WERI-Rb-1 (cell line): ENCODE results near the gene DNAJC24.

Experiments
- DNase-seq: peaks from one replicate; pipeline ENCODE4 v3.0.0-alpha.2; 2020
- H3K27ac ChIP-seq: fragments of 250-450 bp; sonication (Bioruptor Pico); 2 replicates; pipeline ENCODE4 v1.5.1; 2020; ENCODE audit warnings: mild to moderate bottlenecking, moderate library complexity
- H3K27me3 ChIP-seq: fragments of 250-450 bp; sonication (Bioruptor Pico); 2 replicates; pipeline ENCODE4 v1.5.1; 2021; ENCODE audit warnings: mild to moderate bottlenecking, low read depth, moderate library complexity; ENCODE audit not compliant: insufficient read depth, severe bottlenecking
- H3K36me3 ChIP-seq: fragments of 250-450 bp; sonication (Bioruptor Pico); 2 replicates; pipeline ENCODE4 v1.5.1; 2020; ENCODE audit warnings: mild to moderate bottlenecking, moderate library complexity
- H3K4me3 ChIP-seq: 2 replicates; pipeline ENCODE4 v1.5.1; 2011; ENCODE audit warnings: low read depth, mild to moderate bottlenecking, control low read depth, low read length
- H3K9me3 ChIP-seq: fragments of 250-450 bp; sonication (Bioruptor Pico); 2 replicates; pipeline ENCODE4 v1.5.1; 2021; ENCODE audit warnings: mild to moderate bottlenecking, moderate library complexity; ENCODE audit not compliant: severe bottlenecking
- TF ChIP-seq, protein P1 (sequence below): IDR thresholded peaks from 2 replicates; pipeline ENCODE4 v1.5.1; 2011; ENCODE audit warnings: low read depth, mild to moderate bottlenecking, control low read depth, inconsistent platforms, low read length

Gene DNAJC24

DNA sequence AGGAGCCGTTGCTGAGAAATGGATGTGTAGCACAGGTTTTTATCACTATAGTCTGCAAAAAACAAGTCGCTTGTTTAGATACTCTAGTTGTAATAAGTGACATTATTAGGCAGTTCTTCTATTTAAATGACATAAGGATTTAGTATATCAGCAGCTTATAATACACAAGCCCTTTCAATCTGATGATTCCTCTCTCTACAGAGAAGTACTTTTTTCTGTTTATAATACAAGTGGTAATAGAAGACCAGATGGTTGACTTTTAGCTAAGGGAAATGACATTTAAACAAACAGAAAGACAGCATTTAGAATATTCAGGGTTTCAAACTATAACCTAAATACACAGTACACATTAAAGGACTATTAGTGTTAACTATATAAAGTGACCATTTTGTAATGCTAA is 79.4 kb downstream of the DNAJC24 start:
- TF ChIP-seq, protein P1, sequence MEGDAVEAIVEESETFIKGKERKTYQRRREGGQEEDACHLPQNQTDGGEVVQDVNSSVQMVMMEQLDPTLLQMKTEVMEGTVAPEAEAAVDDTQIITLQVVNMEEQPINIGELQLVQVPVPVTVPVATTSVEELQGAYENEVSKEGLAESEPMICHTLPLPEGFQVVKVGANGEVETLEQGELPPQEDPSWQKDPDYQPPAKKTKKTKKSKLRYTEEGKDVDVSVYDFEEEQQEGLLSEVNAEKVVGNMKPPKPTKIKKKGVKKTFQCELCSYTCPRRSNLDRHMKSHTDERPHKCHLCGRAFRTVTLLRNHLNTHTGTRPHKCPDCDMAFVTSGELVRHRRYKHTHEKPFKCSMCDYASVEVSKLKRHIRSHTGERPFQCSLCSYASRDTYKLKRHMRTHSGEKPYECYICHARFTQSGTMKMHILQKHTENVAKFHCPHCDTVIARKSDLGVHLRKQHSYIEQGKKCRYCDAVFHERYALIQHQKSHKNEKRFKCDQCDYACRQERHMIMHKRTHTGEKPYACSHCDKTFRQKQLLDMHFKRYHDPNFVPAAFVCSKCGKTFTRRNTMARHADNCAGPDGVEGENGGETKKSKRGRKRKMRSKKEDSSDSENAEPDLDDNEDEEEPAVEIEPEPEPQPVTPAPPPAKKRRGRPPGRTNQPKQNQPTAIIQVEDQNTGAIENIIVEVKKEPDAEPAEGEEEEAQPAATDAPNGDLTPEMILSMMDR, result no peak
- Histone ChIP-seq H3K27ac (no peak overlapping the region), H3K36me3 (no peaks in the 10 kb centered on the region; the same call in none of the 2 replicates), H3K9me3 (no peaks in the 10 kb centered on the region), H3K27me3 (no peaks in the 10 kb centered on the region), H3K4me3 (no peak overlapping the region)
- DNase-seq, result no peak

DNA sequence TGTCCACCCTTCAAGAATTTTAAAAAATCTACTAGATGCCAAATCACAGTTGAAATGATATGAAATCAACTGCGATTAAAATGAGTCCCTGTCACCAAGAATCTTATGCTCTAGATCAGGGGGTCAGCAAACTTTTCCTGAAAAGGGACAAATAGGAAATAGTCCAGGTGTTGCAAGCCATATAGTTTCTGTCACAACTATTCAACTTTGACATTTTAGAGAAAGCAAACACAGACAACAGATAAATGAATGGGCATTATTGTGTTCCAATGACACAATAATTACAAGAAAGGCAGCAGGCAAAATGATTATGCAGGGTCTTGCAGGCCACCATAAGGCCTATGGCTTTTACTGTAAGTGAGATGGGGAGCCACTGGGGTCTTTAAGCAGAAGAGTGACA is 81.2 kb downstream of the DNAJC24 start:
- DNase-seq, result no peak
- Histone ChIP-seq H3K9me3 (no peaks in the 10 kb centered on the region), H3K27me3 (no peaks in the 10 kb centered on the region), H3K36me3 (no peaks in the 10 kb centered on the region; the same call in 1 of the 2 replicates), H3K4me3 (no peak overlapping the region), H3K27ac (no peak overlapping the region)
- TF ChIP-seq, protein P1, result no peak

DNA sequence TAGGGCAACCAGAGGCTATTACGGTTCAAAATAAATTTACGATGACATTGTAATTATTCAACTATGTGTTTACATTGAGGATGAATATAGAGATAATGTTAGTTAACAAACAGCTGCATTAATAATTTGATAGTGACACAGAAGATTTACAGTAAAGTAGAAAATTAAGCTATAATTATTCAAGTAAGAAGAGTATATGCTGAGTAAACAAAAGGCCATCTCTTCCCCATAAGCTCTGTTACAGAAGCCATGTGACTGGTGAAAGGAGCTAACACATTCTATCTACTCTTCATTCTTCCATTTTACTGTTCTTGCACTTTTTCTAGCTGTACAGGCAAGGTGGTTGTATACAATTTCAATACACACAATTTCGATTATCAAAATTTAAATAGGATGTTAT is 85.5 kb downstream of the DNAJC24 start:
- H3K27me3 ChIP-seq, result no peaks in the 10 kb centered on the region
- no peaks in the 10 kb centered on the region; the same call in 1 of the 2 replicates for H3K36me3 ChIP-seq
- H3K27ac ChIP-seq, result no peak overlapping the region
- DNase-seq, result no peak
- no peaks in the 10 kb centered on the region for H3K9me3 ChIP-seq
- TF ChIP-seq, protein P1, result no peak
- no peak overlapping the region for H3K4me3 ChIP-seq

- DNase-seq, result no peak
- H3K4me3 ChIP-seq, result no peak overlapping the region
- no peaks in the 10 kb centered on the region for H3K36me3 ChIP-seq
- H3K9me3 ChIP-seq, result peaks cover 5% of the 10 kb centered on the region
- H3K27ac ChIP-seq, result no peak overlapping the region
- no peaks in the 10 kb centered on the region for H3K27me3 ChIP-seq
- TF ChIP-seq, protein P1, result no peak
Observed at GRCh38 chr11:31464436-31464835, 94.8 kb downstream of the DNAJC24 start.

GRCh38 chr11:31474083-31474482 is 104.4 kb downstream of the DNAJC24 start:
- H3K27ac ChIP-seq, result no peak overlapping the region
- DNase-seq, result no peak

More at GRCh38 chr11:31474083-31474482, 104.4 kb downstream of the DNAJC24 start:
- Histone ChIP-seq H3K27me3 (no peaks in the 10 kb centered on the region), H3K4me3 (no peak overlapping the region), H3K9me3 (no peaks in the 10 kb centered on the region), H3K36me3 (no peaks in the 10 kb centered on the region)
- TF ChIP-seq, protein P1, result no peak
